Subcutaneous adipose tissue (tissue), 4 donors: ENCODE measurements around the gene FGA. TPM values are rescaled to one million over a fixed set of nuclear protein-coding genes. Genes with fewer than 3 reads are reported as not detected.

Source experiments
- CTCF ChIP-seq: fragments of 450-650 bp; IDR thresholded peaks from one replicate; pipeline ENCODE4 v1.5.1; 2016; ENCODE audit warnings: low read depth, mild to moderate bottlenecking, control low read depth, antibody characterized with exemption, moderate library complexity
- small RNA-seq: library from RNA; depleted of rRNA; stranded (forward); fragments of <200 nt; gene quantifications from one replicate; pipeline ENCODE3, GENCODE V24; 2016
- total RNA-seq, 4 donors: library from RNA; depleted of rRNA; stranded (reverse); fragments of >200 nt; gene quantifications; one replicate each; pipeline ENCODE4 v1.1.0, GENCODE V29; 2016

FGA gene
- total RNA-seq, 4 donors from 2014 or later = not detected

GRCh38 chr4:154545689-154546088, 44.9 kb downstream of the FGA start:
- no peak for TF ChIP-seq CTCF

- no peak for TF ChIP-seq CTCF
These were observed 48.2 kb downstream of the FGA start for GRCh38 chr4:154542271-154542879.

Small RNA genes lying within 50 kb of the gene (small RNA-seq; reads per million reads assigned to genes)
- gene RNU6-1285P = not detected

Other genes with a start within 250 kb of the FGA start
- not detected for gene DCHS2, start 98.9 kb downstream of the FGA start, total RNA-seq
- 10 to 100 TPM; 29.8 to 66.8 (median 47.6) TPM for gene PLRG1, start 40.3 kb downstream of the FGA start, total RNA-seq
- not detected for gene FGB, start 27.7 kb downstream of the FGA start, total RNA-seq
- gene FGG, start 21.9 kb upstream of the FGA start, total RNA-seq = not detected
- not detected for gene LRAT, start 153.3 kb upstream of the FGA start, total RNA-seq
- not detected for gene RBM46, start 190.5 kb upstream of the FGA start, total RNA-seq